Suprapubic skin (tissue), 4 donors: ENCODE results near the gene CDYL2. TPM values are rescaled to one million over a fixed set of nuclear protein-coding genes. Genes with fewer than 3 reads are reported as not detected.

Experiments used
- DNase-seq, 2 donors: peaks; one replicate each; pipeline ENCODE4 v3.0.0-alpha.2; 2019; ENCODE audit warnings: low spot score in 2 of 2
- H3K27ac ChIP-seq: fragments of 200-600 bp; sonication (generic); one replicate; pipeline ENCODE4 v1.5.1; 2019
- H3K27me3 ChIP-seq: fragments of 200-600 bp; sonication (generic); one replicate; pipeline ENCODE4 v1.5.1; 2019
- H3K36me3 ChIP-seq: fragments of 200-600 bp; sonication (generic); one replicate; pipeline ENCODE4 v1.5.1; 2019
- H3K4me1 ChIP-seq: fragments of 200-600 bp; sonication (generic); one replicate; pipeline ENCODE4 v1.5.1; 2019
- H3K4me3 ChIP-seq: fragments of 200-600 bp; sonication (generic); one replicate; pipeline ENCODE4 v1.5.1; 2019; ENCODE audit warnings: mild to moderate bottlenecking
- H3K9me3 ChIP-seq: fragments of 200-600 bp; sonication (generic); one replicate; pipeline ENCODE4 v1.5.1; 2019
- CTCF ChIP-seq, 2 donors: fragments of 200-600 bp in 1 of 2; fragments of 450-650 bp in 1 of 2; sonication (generic) in 1 of 2; IDR thresholded peaks; one replicate each; pipeline ENCODE4 v1.5.1; 2016 to 2019; ENCODE audit warnings: antibody characterized with exemption in 2 of 2, mild to moderate bottlenecking in 1 of 2, moderate library complexity in 1 of 2
- EP300 ChIP-seq: sonication (generic); formaldehyde crosslinking; IDR thresholded peaks from one replicate; pipeline ENCODE4 v1.6.1; 2017; ENCODE audit warnings: antibody characterized with exemption
- POLR2A ChIP-seq, 2 donors: fragments of 450-650 bp; IDR thresholded peaks; one replicate each; pipeline ENCODE4 v1.6.1; 2017; ENCODE audit warnings: antibody characterized with exemption in 2 of 2, mild to moderate bottlenecking in 2 of 2, moderate library complexity in 2 of 2
- POLR2AphosphoS5 ChIP-seq, 3 donors: sonication (generic); formaldehyde crosslinking; IDR thresholded peaks; one replicate each; pipeline ENCODE4 v1.6.1; 2017; ENCODE audit warnings: antibody characterized with exemption in 3 of 3
- WGBS: methylation state at CpG from one replicate; pipeline ENCODE4 v1.1.5; 2018; 5-methylcytosine and 5-hydroxymethylcytosine counted together
- total RNA-seq, 4 donors: library from RNA; depleted of rRNA; stranded (reverse); fragments of >200 nt; gene quantifications; one replicate each; pipeline ENCODE4 v1.1.0, GENCODE V29; 2016

CDYL2 gene
- total RNA-seq, 4 donors from 2014 or later, result 2.8 to 8.2 (median 3.9) TPM

GRCh38 chr16:80604600-80605355 lies 199.6 kb downstream of the CDYL2 start:
- Histone ChIP-seq H3K27ac (no peak overlapping the region), H3K4me3 (no peak overlapping the region), H3K27me3 (no peaks in the 10 kb centered on the region), H3K4me1 (no peaks in the 10 kb centered on the region), H3K9me3 (no peaks in the 10 kb centered on the region), H3K36me3 (no peaks in the 10 kb centered on the region)
- WGBS, result 92% methylated on average over 8 of the region's 8 CpGs
- no peak for DNase-seq
- TF ChIP-seq POLR2A (IDR thresholded peaks at IDR 0.05) (no peak), CTCF (IDR thresholded peaks at IDR 0.05) (no peak), POLR2AphosphoS5 (IDR thresholded peaks at IDR 0.05) (no peak), EP300 (no peak)

DNA sequence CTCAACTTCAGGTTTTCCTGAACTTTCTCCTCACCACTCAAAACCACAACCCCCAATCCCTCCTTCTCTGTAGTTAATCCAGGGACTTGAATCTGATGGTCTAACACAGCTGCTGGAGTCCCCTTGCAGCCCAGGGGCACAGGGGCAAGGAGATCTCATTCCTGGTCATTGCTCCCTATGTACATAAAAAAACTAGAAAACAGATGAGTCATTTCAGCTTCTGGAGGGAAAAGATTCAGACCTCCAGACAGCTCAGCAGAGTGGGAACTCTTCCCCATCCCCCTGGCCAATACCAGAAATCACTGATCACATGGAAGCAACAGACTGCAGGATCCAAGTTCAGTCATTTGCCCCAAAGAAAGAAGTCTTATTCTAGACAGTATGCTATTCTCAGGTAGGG lies 201.5 kb downstream of the CDYL2 start:
- no peak for TF ChIP-seq CTCF (IDR thresholded peaks at IDR 0.05)
- no peak for TF ChIP-seq POLR2A (IDR thresholded peaks at IDR 0.05)
- TF ChIP-seq POLR2AphosphoS5 (IDR thresholded peaks at IDR 0.05), result no peak
- TF ChIP-seq EP300, result no peak
- H3K4me1 ChIP-seq, result no peaks in the 10 kb centered on the region
- H3K27ac ChIP-seq, result no peak overlapping the region
- no peaks in the 10 kb centered on the region for H3K9me3 ChIP-seq
- H3K27me3 ChIP-seq, result no peaks in the 10 kb centered on the region
- H3K36me3 ChIP-seq, result no peaks in the 10 kb centered on the region
- no peak overlapping the region for H3K4me3 ChIP-seq
- no peak for DNase-seq

DNA sequence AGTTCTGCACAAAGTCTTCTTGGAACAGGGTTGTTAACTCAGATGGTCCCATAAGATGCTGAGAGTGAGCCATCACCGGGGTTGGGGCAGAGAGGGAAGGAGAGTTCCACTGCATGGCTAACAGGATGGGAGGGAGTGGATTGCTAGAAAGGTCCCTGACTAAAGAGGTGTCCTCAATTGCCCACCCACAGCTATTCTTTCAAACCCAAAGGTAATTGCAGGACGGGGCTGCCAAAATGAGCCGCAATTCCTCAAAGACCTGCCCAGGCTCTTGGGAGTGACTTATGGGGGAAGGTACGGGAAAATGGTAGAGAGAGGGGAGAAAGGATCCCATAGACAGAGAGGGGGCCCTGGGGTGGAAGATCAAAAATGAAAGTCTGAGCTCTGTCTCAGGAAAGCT lies 203.2 kb downstream of the CDYL2 start:
- 90% methylated on average over 4 of the region's 4 CpGs for WGBS
- DNase-seq, result no peak
- H3K4me3 ChIP-seq, result no peak overlapping the region
- no peaks in the 10 kb centered on the region for H3K9me3 ChIP-seq
- H3K4me1 ChIP-seq, result no peaks in the 10 kb centered on the region
- H3K36me3 ChIP-seq, result no peaks in the 10 kb centered on the region
- TF ChIP-seq CTCF (IDR thresholded peaks at IDR 0.05), result no peak
- no peak for TF ChIP-seq POLR2A (IDR thresholded peaks at IDR 0.05)
- TF ChIP-seq EP300, result no peak
- TF ChIP-seq POLR2AphosphoS5 (IDR thresholded peaks at IDR 0.05), result no peak
- H3K27me3 ChIP-seq, result no peaks in the 10 kb centered on the region
- H3K27ac ChIP-seq, result no peak overlapping the region

DNA sequence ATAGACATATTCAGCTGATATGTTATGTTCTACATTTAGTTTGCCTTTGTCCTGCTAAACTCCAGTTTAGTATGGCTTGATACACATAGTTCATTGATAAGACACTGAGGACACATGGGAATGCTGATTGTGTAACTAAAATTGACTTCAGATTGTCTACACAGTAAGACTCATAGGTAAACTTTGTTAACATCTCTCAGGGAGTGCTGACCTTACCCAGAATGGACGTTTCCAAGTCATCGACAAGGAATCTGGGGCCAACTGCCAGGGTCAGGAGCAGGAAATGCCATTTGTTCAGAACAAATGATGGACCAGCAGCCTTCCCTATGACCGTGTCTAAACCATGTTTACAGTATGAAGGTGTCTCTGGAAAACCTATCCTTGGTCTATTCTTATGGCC lies 204.9 kb downstream of the CDYL2 start:
- Histone ChIP-seq H3K27me3 (no peaks in the 10 kb centered on the region), H3K4me1 (no peaks in the 10 kb centered on the region), H3K27ac (no peak overlapping the region), H3K4me3 (no peak overlapping the region), H3K9me3 (no peaks in the 10 kb centered on the region), H3K36me3 (no peaks in the 10 kb centered on the region)
- WGBS, result 86% methylated on average over 3 of the region's 3 CpGs
- TF ChIP-seq POLR2A (IDR thresholded peaks at IDR 0.05), result no peak
- no peak for TF ChIP-seq CTCF (IDR thresholded peaks at IDR 0.05)
- no peak for TF ChIP-seq EP300
- no peak for TF ChIP-seq POLR2AphosphoS5 (IDR thresholded peaks at IDR 0.05)
- DNase-seq, result no peak

- WGBS, result 87% methylated on average over 7 of the region's 7 CpGs
- H3K36me3 ChIP-seq, result no peaks in the 10 kb centered on the region
- no peaks in the 10 kb centered on the region for H3K27me3 ChIP-seq
- no peak overlapping the region for H3K4me3 ChIP-seq
- DNase-seq, result no peak
- no peak for TF ChIP-seq EP300
- no peak for TF ChIP-seq POLR2A (IDR thresholded peaks at IDR 0.05)
- TF ChIP-seq POLR2AphosphoS5 (IDR thresholded peaks at IDR 0.05), result no peak
- no peak for TF ChIP-seq CTCF (IDR thresholded peaks at IDR 0.05)
- no peak overlapping the region for H3K27ac ChIP-seq
- no peaks in the 10 kb centered on the region for H3K9me3 ChIP-seq
- no peaks in the 10 kb centered on the region for H3K4me1 ChIP-seq
Observed at GRCh38 chr16:80596507-80597207, 207.7 kb downstream of the CDYL2 start.
